ENCODE data around the gene OGG1. TPM values are rescaled to one million over a fixed set of nuclear protein-coding genes. Genes with fewer than 3 reads are reported as not detected.

The OGG1 gene
- polyA plus RNA-seq, 1 experiment, result 40.9 TPM

- TF ChIP-seq CTCF (IDR thresholded peaks at IDR 0.05; ENCODE audit: insufficient read depth, low read depth, low read length), result no peak
- ChIA-PET POLR2A (no interaction called here), CTCF (interaction anchor here (0.7 to 1.8 kb wide), 3 partner anchors 12 to 397 kb away, joined by 3 read pairs; partner anchors contain the start of gene BRK1)
- no peak for DNase-seq (ENCODE audit: low read depth)
- H3K4me3 ChIP-seq (ENCODE audit: low read depth, low read length), result no peak overlapping the region
- no peaks in the 10 kb centered on the region for H3K36me3 ChIP-seq (ENCODE audit: control insufficient read depth, insufficient read depth, low read length)
- peaks cover 2% of the 10 kb centered on the region for H3K27me3 ChIP-seq (ENCODE audit: control insufficient read depth, insufficient read depth, low read length)
Measured at GRCh38 chr3:9718118-9718517, 31.6 kb upstream of the OGG1 start.

DNA sequence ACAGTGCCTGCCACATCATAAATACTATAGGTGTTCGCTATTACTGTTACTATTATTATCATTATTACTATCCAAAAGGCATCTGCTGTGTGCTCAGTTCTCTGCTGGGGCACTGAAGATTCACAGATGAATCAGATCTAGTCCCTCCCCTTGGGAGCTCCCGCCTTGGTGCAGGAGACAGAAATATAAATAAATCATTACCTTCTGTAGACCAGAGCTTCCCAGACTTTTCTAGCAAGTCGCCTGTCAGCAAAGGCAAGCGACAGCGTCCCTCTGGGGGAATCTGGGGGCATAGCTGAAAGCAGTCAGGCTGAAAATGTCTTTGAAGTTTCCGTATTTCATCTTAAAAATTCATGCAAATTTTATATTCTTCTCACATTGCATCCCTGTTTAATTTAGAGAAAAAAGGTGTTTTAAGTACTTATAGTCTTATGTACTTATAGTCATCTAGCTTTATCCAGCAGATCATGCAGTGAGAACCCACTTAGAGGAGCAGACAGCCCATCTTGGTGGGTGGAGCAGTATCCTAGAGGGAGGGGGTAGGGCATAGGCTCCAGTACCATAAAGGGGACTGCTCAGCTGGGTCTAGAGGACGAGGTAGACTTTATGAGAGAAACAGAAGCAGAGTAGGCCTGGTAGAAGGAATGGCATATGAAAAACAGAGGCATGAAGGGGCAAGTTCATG lies 28.6 kb upstream of the OGG1 start:
- H3K27me3 ChIP-seq (ENCODE audit: control insufficient read depth, insufficient read depth, low read length), result peaks cover 2% of the 10 kb centered on the region
- CTCF ChIA-PET, result no interaction called here
- H3K4me3 ChIP-seq (ENCODE audit: low read depth, low read length), result no peak overlapping the region
- no peaks in the 10 kb centered on the region for H3K36me3 ChIP-seq (ENCODE audit: control insufficient read depth, insufficient read depth, low read length)
- no peak for DNase-seq (ENCODE audit: low read depth)
- no peak for TF ChIP-seq CTCF (IDR thresholded peaks at IDR 0.05; ENCODE audit: insufficient read depth, low read depth, low read length)
- POLR2A ChIA-PET, result no interaction called here

DNA sequence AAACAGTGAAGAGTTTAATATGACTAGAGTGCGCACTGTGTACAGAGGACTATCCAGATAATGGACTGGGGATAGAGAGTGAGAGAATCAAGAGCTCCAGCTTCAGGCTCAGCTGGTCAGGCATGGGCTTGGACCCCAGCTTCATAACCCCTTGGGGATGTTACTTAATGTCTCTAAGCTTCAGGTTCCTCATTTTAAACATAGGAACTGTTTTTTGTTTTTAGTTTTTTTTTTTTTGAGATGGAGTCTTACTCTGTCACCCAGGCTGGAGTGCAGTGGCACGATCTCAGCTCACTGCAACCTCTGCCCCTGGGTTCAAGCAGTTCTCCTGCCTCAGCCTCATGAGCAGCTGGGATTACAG lies 28.1 kb upstream of the OGG1 start:
- Histone ChIP-seq H3K27me3 (ENCODE audit: control insufficient read depth, insufficient read depth, low read length) (peaks cover 2% of the 10 kb centered on the region), H3K4me3 (ENCODE audit: low read depth, low read length) (no peak overlapping the region), H3K36me3 (ENCODE audit: control insufficient read depth, insufficient read depth, low read length) (no peaks in the 10 kb centered on the region)
- no peak for TF ChIP-seq CTCF (IDR thresholded peaks at IDR 0.05; ENCODE audit: insufficient read depth, low read depth, low read length)
- DNase-seq (ENCODE audit: low read depth), result no peak
- CTCF ChIA-PET, result no interaction called here
- POLR2A ChIA-PET, result interaction anchor here (0.7 kb wide), 1 partner anchor 297 kb away, joined by 8 read pairs; no protein-coding TSS in a partner anchor

GRCh38 chr3:9725775-9726515 lies 23.8 kb upstream of the OGG1 start:
- TF ChIP-seq CTCF (IDR thresholded peaks at IDR 0.05; ENCODE audit: insufficient read depth, low read depth, low read length), result no peak
- ChIA-PET POLR2A (no interaction called here), CTCF (interaction anchor here (1.6 kb wide), 1 partner anchor 10 kb away, joined by 9 read pairs; no protein-coding TSS in a partner anchor)
- Histone ChIP-seq H3K27me3 (ENCODE audit: control insufficient read depth, insufficient read depth, low read length) (no peaks in the 10 kb centered on the region), H3K4me3 (ENCODE audit: low read depth, low read length) (no peak overlapping the region), H3K36me3 (ENCODE audit: control insufficient read depth, insufficient read depth, low read length) (no peaks in the 10 kb centered on the region)
- no peak for DNase-seq (ENCODE audit: low read depth)

DNA sequence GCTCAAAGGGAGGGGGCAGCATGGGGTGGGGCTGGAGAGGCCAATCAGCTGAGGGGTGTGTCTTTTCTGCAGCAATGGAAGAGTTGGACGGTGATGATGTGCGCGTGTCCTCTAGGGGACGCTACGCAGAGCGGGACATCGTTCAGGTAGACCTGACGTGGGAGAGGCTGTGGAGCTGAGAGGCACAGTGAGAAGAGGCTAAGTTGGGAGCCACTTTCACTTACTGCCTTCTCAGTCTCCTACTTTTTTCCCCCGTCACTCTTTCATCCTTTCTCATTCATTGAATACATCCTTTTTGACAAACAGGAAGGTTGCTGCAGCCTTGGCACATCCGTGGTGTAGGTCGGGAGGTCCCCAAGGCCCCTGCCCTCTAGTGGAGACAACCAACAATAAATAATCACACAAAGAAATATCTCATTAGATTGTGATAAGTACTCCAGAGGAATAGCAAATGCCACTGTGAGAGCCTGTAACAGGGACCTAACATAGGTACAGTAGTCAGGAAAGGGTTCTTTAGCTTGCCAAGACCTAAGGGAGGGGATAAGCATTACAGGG lies 22.6 kb upstream of the OGG1 start:
- no peaks in the 10 kb centered on the region for H3K27me3 ChIP-seq (ENCODE audit: control insufficient read depth, insufficient read depth, low read length)
- no peak for DNase-seq (ENCODE audit: low read depth)
- CTCF ChIA-PET, result interaction anchor here (1.4 kb wide), 1 partner anchor 11 kb away, joined by 6 read pairs; no protein-coding TSS in a partner anchor
- no peak overlapping the region for H3K4me3 ChIP-seq (ENCODE audit: low read depth, low read length)
- POLR2A ChIA-PET, result no interaction called here
- TF ChIP-seq CTCF (IDR thresholded peaks at IDR 0.05; ENCODE audit: insufficient read depth, low read depth, low read length), result peak; percentile 19
- no peaks in the 10 kb centered on the region for H3K36me3 ChIP-seq (ENCODE audit: control insufficient read depth, insufficient read depth, low read length)

All from BJ (cell line).